PFSK-1 (cell line): ENCODE measurements around the gene DAAM2.

Experiments
- FOXP2 ChIP-seq: optimal IDR thresholded peaks from 2 replicates; pipeline ENCODE3; 2011; ENCODE audit warnings: borderline replicate concordance, control low read depth, inconsistent platforms; ENCODE audit not compliant: insufficient read depth; ENCODE audit errors: extremely low read length, extremely low read depth
- POLR2AphosphoS5 ChIP-seq: IDR thresholded peaks from 2 replicates; pipeline ENCODE4 v1.6.1; 2012; ENCODE audit warnings: low read depth, mild to moderate bottlenecking, control low read depth, low read length, moderate library complexity
- REST ChIP-seq, 2 experiments: IDR thresholded peaks; 2 replicates each; pipeline versions ENCODE4 v1.6.1 to v1.8.0; 2011 to 2012; ENCODE audit warnings: low read depth in 2 of 2, low read length in 2 of 2, control low read depth in 1 of 2, inconsistent platforms in 1 of 2, mild to moderate bottlenecking in 1 of 2, moderate library complexity in 1 of 2; ENCODE audit not compliant: insufficient read depth in 1 of 2
- SIN3A ChIP-seq: IDR thresholded peaks from 2 replicates; pipeline ENCODE4 v1.6.1; 2012; ENCODE audit warnings: mild to moderate bottlenecking, low read length, moderate library complexity, borderline replicate concordance; ENCODE audit not compliant: insufficient read depth

GRCh38 chr6:39915866-39916265, 123.7 kb downstream of the DAAM2 start:
- TF ChIP-seq POLR2AphosphoS5 = no peak
- TF ChIP-seq SIN3A = no peak
- TF ChIP-seq REST (IDR thresholded peaks at IDR 0.05; ENCODE audit: insufficient read depth in 1 of 2, low read depth in 2 of 2, low read length in 2 of 2) = no peak
- no peak for TF ChIP-seq FOXP2
